ENCODE results near the gene HORMAD1. TPM values are rescaled to one million over a fixed set of nuclear protein-coding genes. Genes with fewer than 3 reads are reported as not detected.
A peak's percentile ranks its signal among the peaks of the same experiment; 100 is the strongest.

The HORMAD1 gene
- total RNA-seq, 1 donor from 2014 or later = not detected

DNA sequence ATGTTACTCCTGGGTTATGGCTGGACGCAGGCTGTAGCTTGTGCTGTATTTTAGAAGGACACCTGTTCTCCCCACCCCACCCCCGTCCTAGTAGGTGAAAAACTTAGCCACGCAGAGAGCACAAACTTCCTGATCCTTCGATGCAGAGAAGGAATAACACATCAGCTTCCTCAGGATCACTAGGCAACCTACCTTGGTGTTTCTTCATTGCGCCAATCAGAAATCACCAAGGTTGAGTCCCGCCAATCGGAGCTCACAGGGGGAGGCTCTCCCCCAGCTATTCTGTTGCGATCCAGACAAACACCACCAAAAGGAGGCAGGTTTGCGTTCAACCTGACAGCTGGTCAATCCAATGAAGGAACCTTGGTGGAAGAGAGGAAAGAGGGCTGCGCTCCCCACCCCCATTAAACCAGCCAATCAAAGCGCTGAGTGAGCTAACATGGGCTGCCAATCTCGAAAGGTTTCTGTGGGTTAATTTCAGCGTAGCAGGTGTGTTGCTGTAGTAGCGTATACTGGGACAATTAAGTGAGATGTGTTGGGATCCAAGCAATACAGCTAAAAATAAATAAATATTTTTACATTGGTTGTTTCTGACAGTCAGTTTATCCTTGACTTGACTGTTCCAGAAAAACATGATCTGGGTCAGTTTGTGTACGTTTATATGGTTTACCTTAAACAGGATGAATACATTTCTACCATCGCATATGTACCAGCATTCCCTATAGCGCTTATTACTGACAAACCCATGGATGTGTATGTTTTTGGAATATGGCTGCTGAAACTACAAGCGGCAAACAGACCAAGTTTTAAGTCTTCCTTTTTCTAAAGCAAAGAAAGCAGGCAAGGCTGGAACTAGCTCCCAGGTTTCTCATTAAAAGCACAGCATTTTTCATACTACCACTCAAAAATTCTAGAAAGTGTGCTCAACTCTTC lies 23.4 kb downstream of the HORMAD1 start, which contains the start of gene GOLPH3L:
GOLPH3L (minus strand) TSS at position 160 of the 933 bp plus-strand sequence. CDS start 2,316 bp downstream, outside the sequence.
- Mint-ChIP-seq H3K4me1 (ENCODE audit: unreplicated experiment) (peaks cover 16% of the 10 kb centered on the region), H3K36me3 (ENCODE audit: low read depth, unreplicated experiment) (no peaks in the 10 kb centered on the region), H3K4me3 (ENCODE audit: unreplicated experiment) (peak within 1 kb of the TSS; percentile 99), H3K27ac (ENCODE audit: unreplicated experiment) (peak within 1 kb of the TSS; percentile 100), H3K27me3 (ENCODE audit: unreplicated experiment) (peaks cover 3% of the 10 kb centered on the region), H3K9me3 (ENCODE audit: unreplicated experiment) (no peaks in the 10 kb centered on the region)
- DNase-seq (ENCODE audit: low spot score) = peak; percentile 86
- TF ChIP-seq CTCF (IDR thresholded peaks at IDR 0.05; ENCODE audit: unreplicated experiment) = no peak

DNA sequence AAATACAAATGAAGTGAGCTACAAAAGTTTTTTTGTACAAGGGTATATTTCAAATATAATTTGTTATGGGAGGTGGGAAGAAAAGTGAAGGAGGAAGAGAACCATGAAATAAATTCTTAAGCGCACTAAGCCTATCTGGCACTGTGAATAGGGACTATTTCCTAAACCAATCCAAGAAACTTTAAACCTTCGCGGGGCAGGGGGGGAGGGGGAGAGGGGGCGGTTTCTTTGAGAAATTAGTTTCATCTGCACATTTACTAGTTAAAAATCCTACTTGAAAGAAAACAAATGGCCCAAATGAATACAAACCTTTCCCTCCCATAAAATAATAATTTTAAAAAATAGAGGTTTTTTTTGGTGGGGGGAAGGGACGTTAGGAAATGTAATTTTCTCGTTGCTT lies 24.1 kb downstream of the HORMAD1 start:
- Mint-ChIP-seq H3K36me3 (ENCODE audit: low read depth, unreplicated experiment) (peaks cover under 1% of the 10 kb centered on the region), H3K4me3 (ENCODE audit: unreplicated experiment) (peak overlapping the region; percentile 99), H3K27me3 (ENCODE audit: unreplicated experiment) (peaks cover 3% of the 10 kb centered on the region), H3K4me1 (ENCODE audit: unreplicated experiment) (peaks cover 14% of the 10 kb centered on the region), H3K9me3 (ENCODE audit: unreplicated experiment) (no peaks in the 10 kb centered on the region), H3K27ac (ENCODE audit: unreplicated experiment) (peak overlapping the region; percentile 100)
- no peak for DNase-seq (ENCODE audit: low spot score)
- no peak for TF ChIP-seq CTCF (IDR thresholded peaks at IDR 0.05; ENCODE audit: unreplicated experiment)

- DNase-seq (ENCODE audit: low spot score) = no peak
- peaks cover 3% of the 10 kb centered on the region for H3K27me3 Mint-ChIP-seq (ENCODE audit: unreplicated experiment)
- H3K4me3 Mint-ChIP-seq (ENCODE audit: unreplicated experiment) = peak overlapping the region; percentile 99
- no peak for TF ChIP-seq CTCF (IDR thresholded peaks at IDR 0.05; ENCODE audit: unreplicated experiment)
- H3K4me1 Mint-ChIP-seq (ENCODE audit: unreplicated experiment) = peaks cover 14% of the 10 kb centered on the region
- peaks cover 3% of the 10 kb centered on the region for H3K36me3 Mint-ChIP-seq (ENCODE audit: low read depth, unreplicated experiment)
- peak overlapping the region; percentile 94 for H3K27ac Mint-ChIP-seq (ENCODE audit: unreplicated experiment)
- no peaks in the 10 kb centered on the region for H3K9me3 Mint-ChIP-seq (ENCODE audit: unreplicated experiment)
Measured at GRCh38 chr1:150696162-150696561, 24.5 kb downstream of the HORMAD1 start.

- no peak for DNase-seq (ENCODE audit: low spot score)
- Mint-ChIP-seq H3K9me3 (ENCODE audit: unreplicated experiment) (no peaks in the 10 kb centered on the region), H3K4me1 (ENCODE audit: unreplicated experiment) (peaks cover 14% of the 10 kb centered on the region), H3K27ac (ENCODE audit: unreplicated experiment) (no peak overlapping the region), H3K36me3 (ENCODE audit: low read depth, unreplicated experiment) (peaks cover 3% of the 10 kb centered on the region), H3K4me3 (ENCODE audit: unreplicated experiment) (peak overlapping the region; percentile 50), H3K27me3 (ENCODE audit: unreplicated experiment) (peaks cover 3% of the 10 kb centered on the region)
- no peak for TF ChIP-seq CTCF (IDR thresholded peaks at IDR 0.05; ENCODE audit: unreplicated experiment)
Measured at GRCh38 chr1:150695561-150695960, 25.1 kb downstream of the HORMAD1 start.

- H3K9me3 Mint-ChIP-seq (ENCODE audit: unreplicated experiment) = no peaks in the 10 kb centered on the region
- H3K36me3 Mint-ChIP-seq (ENCODE audit: low read depth, unreplicated experiment) = peaks cover 9% of the 10 kb centered on the region
- TF ChIP-seq CTCF (IDR thresholded peaks at IDR 0.05; ENCODE audit: unreplicated experiment) = no peak
- no peak overlapping the region for H3K4me3 Mint-ChIP-seq (ENCODE audit: unreplicated experiment)
- H3K27me3 Mint-ChIP-seq (ENCODE audit: unreplicated experiment) = peaks cover 3% of the 10 kb centered on the region
- peak overlapping the region; percentile 48 for H3K27ac Mint-ChIP-seq (ENCODE audit: unreplicated experiment)
- H3K4me1 Mint-ChIP-seq (ENCODE audit: unreplicated experiment) = peaks cover 17% of the 10 kb centered on the region
- DNase-seq (ENCODE audit: low spot score) = no peak
Measured at GRCh38 chr1:150692720-150693119, 28.0 kb downstream of the HORMAD1 start.

Measured in endothelial cell (in vitro differentiated cells).